SK-N-MC (cell line): ENCODE measurements around the gene MRGPRE.

Source experiments
- EZH2 ChIP-seq: fragments of 200-600 bp; sonication (generic); IDR thresholded peaks from one replicate; pipeline ENCODE4 v1.6.1; 2017; ENCODE audit warnings: antibody characterized with exemption
- POLR2AphosphoS5 ChIP-seq: IDR thresholded peaks from 2 replicates; pipeline ENCODE4 v1.6.1; 2012; ENCODE audit warnings: mild to moderate bottlenecking, low read depth, low read length, borderline replicate concordance

DNA sequence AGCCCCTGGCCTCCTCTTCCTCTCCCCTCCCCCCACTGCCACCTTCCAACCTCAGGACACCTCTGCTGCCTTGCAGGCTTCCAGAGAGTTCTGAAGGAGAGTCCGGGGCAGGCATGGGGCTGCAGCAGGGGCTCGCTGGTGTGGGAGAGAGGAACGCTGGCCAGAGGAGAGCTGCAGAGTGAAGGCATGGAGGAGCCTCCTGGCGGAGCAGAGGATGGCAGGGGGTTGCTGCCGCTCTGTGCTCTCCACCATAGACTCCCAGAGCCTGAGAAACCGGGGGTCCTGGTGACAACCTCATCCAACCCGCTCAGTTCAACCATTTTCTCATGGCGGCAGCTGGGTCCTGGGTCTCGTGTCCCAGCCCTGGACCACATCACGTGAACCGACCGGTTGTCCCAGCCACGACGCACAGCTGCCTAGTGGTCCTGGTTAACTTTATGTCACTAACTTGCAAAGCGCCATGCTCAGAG is 31.1 kb downstream of the MRGPRE start:
- no peak for TF ChIP-seq POLR2AphosphoS5
- TF ChIP-seq EZH2: no peak
